ENCODE data around the gene TSFM. TPM values are rescaled to one million over a fixed set of nuclear protein-coding genes. Genes with fewer than 3 reads are reported as not detected.

The TSFM gene
- total RNA-seq, 4 donors from 2014 or later: 29.6 to 41.6 (median 34.5) TPM

DNA sequence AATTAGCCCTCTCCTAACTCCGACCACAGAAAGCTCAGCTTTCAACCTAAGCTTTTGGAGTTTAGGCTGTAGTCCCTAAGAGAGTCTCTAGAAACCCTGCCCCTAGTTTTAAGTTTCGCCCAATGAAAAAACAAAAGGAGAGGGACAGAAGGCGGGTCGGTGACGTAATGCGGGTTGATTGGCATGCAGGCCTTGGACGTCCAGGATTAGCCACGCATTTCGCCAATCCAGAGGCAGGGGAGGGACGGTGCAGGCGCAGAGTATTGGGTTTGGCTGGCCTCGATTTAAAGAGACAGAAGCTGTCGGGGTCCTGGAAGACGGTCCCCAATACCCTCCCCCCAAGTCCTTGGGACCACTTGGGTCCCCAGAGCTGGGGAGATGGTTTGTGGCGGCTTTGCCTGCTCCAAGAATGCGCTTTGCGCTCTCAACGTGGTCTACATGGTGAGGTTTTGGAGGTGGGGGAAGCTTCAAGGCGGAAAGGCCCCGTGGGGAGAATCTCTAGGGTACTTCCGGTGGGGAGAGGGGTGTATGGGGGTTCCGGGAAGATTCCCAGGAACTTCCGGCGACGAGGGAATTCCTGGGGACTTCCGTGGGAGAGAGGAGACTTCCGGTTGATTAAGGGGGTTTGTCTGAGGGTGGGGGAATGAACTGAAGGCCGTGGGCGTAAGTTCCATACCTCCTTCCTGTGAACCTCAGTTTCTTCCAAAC, 37.7 kb upstream of the TSFM start, which contains the start of gene TSPAN31:
TSS of gene TSPAN31 (plus strand) at position 263 of the 708 bp plus-strand sequence. CDS start at position 379, 116 bp downstream.
- DNase-seq (ENCODE audit: low spot score in 2 of 2): peak; percentile 97 to 99
- intact Hi-C loops (cut with DNase I; ENCODE audit: low total_unique reads): no loop called here
- 0 to 1% methylated on average over 28 to 29 of the region's 29 CpGs for WGBS, 2 donors
- TF ChIP-seq, protein P1, sequence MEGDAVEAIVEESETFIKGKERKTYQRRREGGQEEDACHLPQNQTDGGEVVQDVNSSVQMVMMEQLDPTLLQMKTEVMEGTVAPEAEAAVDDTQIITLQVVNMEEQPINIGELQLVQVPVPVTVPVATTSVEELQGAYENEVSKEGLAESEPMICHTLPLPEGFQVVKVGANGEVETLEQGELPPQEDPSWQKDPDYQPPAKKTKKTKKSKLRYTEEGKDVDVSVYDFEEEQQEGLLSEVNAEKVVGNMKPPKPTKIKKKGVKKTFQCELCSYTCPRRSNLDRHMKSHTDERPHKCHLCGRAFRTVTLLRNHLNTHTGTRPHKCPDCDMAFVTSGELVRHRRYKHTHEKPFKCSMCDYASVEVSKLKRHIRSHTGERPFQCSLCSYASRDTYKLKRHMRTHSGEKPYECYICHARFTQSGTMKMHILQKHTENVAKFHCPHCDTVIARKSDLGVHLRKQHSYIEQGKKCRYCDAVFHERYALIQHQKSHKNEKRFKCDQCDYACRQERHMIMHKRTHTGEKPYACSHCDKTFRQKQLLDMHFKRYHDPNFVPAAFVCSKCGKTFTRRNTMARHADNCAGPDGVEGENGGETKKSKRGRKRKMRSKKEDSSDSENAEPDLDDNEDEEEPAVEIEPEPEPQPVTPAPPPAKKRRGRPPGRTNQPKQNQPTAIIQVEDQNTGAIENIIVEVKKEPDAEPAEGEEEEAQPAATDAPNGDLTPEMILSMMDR (IDR thresholded peaks at IDR 0.05): no peak
- TF ChIP-seq POLR2A (IDR thresholded peaks at IDR 0.05): no peak
- peak within 1 kb of the TSS; percentile 74 for H3K4me3 ChIP-seq (ENCODE audit: low read depth, poor library complexity, severe bottlenecking)

DNA sequence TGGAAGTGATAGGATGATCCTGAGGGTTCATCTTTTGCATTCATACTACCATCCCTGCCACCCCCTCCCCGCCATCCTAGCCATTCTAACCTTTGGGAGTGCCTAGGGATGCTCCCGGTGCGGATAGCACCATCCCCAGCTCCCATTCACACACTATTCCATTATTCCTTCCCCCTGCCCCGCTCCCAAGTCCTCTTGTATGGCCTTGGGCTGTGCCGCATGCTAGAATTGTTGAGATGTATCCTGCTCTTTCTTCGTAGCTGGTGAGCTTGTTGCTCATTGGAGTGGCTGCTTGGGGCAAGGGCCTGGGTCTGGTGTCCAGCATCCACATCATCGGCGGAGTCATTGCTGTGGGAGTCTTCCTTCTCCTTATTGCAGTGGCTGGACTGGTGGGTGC, 37.1 kb upstream of the TSFM start:
- peak in 1 of 2 donors; percentile 83 for DNase-seq (ENCODE audit: low spot score in 2 of 2)
- WGBS, 2 donors: 36 to 39% methylated on average over 8 of the region's 8 CpGs
- intact Hi-C loops (cut with DNase I; ENCODE audit: low total_unique reads): no loop called here
- TF ChIP-seq POLR2A (IDR thresholded peaks at IDR 0.05): no peak
- TF ChIP-seq, protein P1 (IDR thresholded peaks at IDR 0.05): no peak
- peak overlapping the region; percentile 74 for H3K4me3 ChIP-seq (ENCODE audit: low read depth, poor library complexity, severe bottlenecking)

- 72 to 73% methylated on average over 3 of the region's 3 CpGs for WGBS, 2 donors
- no peak for DNase-seq (ENCODE audit: low spot score in 2 of 2)
- H3K4me3 ChIP-seq (ENCODE audit: low read depth, poor library complexity, severe bottlenecking): no peak overlapping the region
- TF ChIP-seq, protein P1 (IDR thresholded peaks at IDR 0.05): no peak
- TF ChIP-seq POLR2A (IDR thresholded peaks at IDR 0.05): no peak
- intact Hi-C loops (cut with DNase I; ENCODE audit: low total_unique reads): no loop called here
These were observed 36.6 kb upstream of the TSFM start for GRCh38 chr12:57746025-57746424.

DNA sequence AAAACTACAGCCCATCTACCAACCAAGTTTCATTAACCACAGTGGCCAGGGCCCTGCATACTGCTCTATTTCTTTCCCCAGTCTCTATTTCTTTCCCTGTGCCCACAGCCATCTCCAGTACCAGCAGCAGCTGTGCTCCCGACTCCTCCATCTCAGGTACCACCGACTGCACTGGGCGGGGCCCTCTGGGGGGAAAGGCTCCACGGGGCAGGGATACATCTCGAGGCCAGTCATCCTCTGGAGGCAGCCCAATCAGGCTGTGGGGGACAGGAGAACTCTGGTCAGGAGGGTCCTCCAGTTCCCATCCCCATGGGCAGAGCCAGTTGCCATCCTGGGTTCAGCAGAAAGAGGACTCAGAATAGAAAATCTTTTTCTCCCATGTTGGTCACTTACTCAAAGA, 33.5 kb upstream of the TSFM start:
- WGBS, 2 donors: 91 to 93% methylated on average over 5 of the region's 5 CpGs
- TF ChIP-seq, protein P1 (IDR thresholded peaks at IDR 0.05): no peak
- no peak for TF ChIP-seq POLR2A (IDR thresholded peaks at IDR 0.05)
- H3K4me3 ChIP-seq (ENCODE audit: low read depth, poor library complexity, severe bottlenecking): no peak overlapping the region
- DNase-seq (ENCODE audit: low spot score in 2 of 2): peak in 1 of 2 donors; percentile 85
- intact Hi-C loops (cut with DNase I; ENCODE audit: low total_unique reads): no loop called here

DNA sequence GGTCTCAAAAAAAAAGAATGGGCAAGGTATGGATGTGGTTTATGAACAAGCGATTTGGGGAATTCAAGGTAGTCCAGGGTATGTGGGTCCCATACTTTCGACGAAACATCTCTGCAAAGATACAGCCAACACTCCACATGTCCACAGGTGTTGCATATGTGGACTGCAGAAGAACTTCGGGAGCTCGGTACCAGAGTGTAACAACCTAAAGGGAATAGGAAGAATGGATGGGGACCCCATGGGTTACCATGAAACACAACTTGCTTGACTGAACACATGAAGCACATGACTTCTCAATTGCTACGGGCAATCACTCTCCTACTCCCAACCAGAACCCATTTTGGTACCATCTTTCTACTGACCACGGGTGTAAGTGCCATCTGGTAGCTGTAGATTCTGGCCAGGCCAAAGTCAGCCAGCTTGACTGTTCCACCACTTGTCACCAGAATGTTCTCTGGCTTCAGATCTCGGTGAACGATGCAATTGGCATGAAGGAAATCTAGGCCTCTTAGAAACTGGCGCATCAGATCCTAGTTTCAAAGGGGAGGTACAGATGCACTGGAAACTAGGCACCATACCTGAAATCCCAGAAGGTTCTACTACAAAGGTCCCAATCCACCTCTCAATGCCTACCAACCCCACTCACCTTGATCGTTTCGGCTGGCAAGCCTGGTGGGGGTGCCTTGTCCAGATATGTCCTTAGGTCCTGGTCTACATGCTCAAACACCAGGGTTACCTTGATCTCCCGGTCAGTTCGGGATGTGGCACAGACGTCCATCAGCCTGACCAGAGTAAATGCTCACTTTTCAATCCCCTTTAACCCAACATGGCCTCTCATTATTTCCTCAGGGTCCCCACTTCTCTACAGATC, 31.8 kb upstream of the TSFM start:
- peak in 1 of 2 donors; percentile 76 for DNase-seq (ENCODE audit: low spot score in 2 of 2)
- no peak for TF ChIP-seq POLR2A (IDR thresholded peaks at IDR 0.05)
- TF ChIP-seq, protein P1 (IDR thresholded peaks at IDR 0.05): no peak

More for the DNA sequence above, 31.8 kb upstream of the TSFM start:
- 86 to 87% methylated on average over 15 of the region's 15 CpGs for WGBS, 2 donors
- intact Hi-C loops (cut with DNase I; ENCODE audit: low total_unique reads): no loop called here
- peak overlapping the region; percentile 54 for H3K4me3 ChIP-seq (ENCODE audit: low read depth, poor library complexity, severe bottlenecking)

All from lower leg skin (tissue), 4 donors.